Spinal cord (tissue), 10 donors: ENCODE measurements around the gene SUN1. TPM values are rescaled to one million over a fixed set of nuclear protein-coding genes. Genes with fewer than 3 reads are reported as not detected.
A peak's percentile ranks its signal among the peaks of the same experiment; 100 is the strongest.

Experiments
- DNase-seq, 6 donors: peaks; one replicate each; pipeline versions ENCODE4 v3.0.0 to v3.0.0-alpha.2; 2013 to 2015; ENCODE audit warnings: low spot score in 6 of 6, low read depth in 4 of 6
- H3K27ac ChIP-seq: one replicate; pipeline ENCODE4 v1.5.1; 2013; ENCODE audit warnings: low read depth, low read length, control low read depth
- H3K27me3 ChIP-seq: one replicate; pipeline ENCODE4 v1.6.1; 2013; ENCODE audit warnings: low read length; ENCODE audit not compliant: control insufficient read depth, insufficient read depth
- H3K36me3 ChIP-seq: one replicate; pipeline ENCODE4 v1.6.1; 2013; ENCODE audit warnings: low read length; ENCODE audit not compliant: control insufficient read depth, insufficient read depth
- H3K4me1 ChIP-seq: one replicate; pipeline ENCODE4 v1.6.1; 2013; ENCODE audit warnings: low read length; ENCODE audit not compliant: control insufficient read depth, insufficient read depth
- H3K4me3 ChIP-seq: one replicate; pipeline ENCODE4 v1.5.1; 2013; ENCODE audit warnings: low read depth, low read length, control low read depth
- H3K9me3 ChIP-seq: one replicate; pipeline ENCODE4 v1.6.1; 2013; ENCODE audit warnings: low read length; ENCODE audit not compliant: control insufficient read depth, insufficient read depth
- WGBS: methylation state at CpG from one replicate; pipeline ENCODE4 v1.1.5; 2013; ENCODE audit warnings: missing lambda C conversion rate; ENCODE audit not compliant: insufficient coverage; 5-methylcytosine and 5-hydroxymethylcytosine counted together
- polyA plus RNA-seq, 2 donors: library from polyadenylated mRNA; unstranded; fragments of 120-200 nt; gene quantifications; one replicate each; pipeline ENCODE4 v1.2.1, GENCODE V29; 2013; ENCODE audit not compliant: insufficient read length in 2 of 2
- total RNA-seq, 2 donors: library from RNA; depleted of rRNA in 1 of 2; stranded (reverse); fragments of 120-200 nt in 1 of 2; fragments of >200 nt in 1 of 2; gene quantifications; one replicate each; pipeline versions ENCODE4 v1.2.3 to v1.2.4, GENCODE V29; 2013 to 2014
- donor health status: healthy.

Gene SUN1
- total and polyA plus RNA-seq, 4 donors: 114 to 185 (median 170) TPM

GRCh38 chr7:899806-900205 lies 67.5 kb downstream of the SUN1 start:
- Histone ChIP-seq H3K4me3 (no peak overlapping the region), H3K4me1 (peaks cover 20% of the 10 kb centered on the region), H3K27me3 (no peaks in the 10 kb centered on the region), H3K27ac (no peak overlapping the region), H3K36me3 (peaks cover 85% of the 10 kb centered on the region), H3K9me3 (no peaks in the 10 kb centered on the region)
- WGBS: 94% methylated on average over 16 of the region's 16 CpGs
- no peak for DNase-seq

- 85% methylated on average over 25 of the region's 26 CpGs for WGBS
Measured at GRCh38 chr7:900331-901040, 68.2 kb downstream of the SUN1 start.

GRCh38 chr7:901041-901387 lies 68.7 kb downstream of the SUN1 start:
- no peak for DNase-seq
- 85% methylated on average over 8 of the region's 8 CpGs for WGBS
- H3K27ac ChIP-seq: peak overlapping the region; percentile 61

More at GRCh38 chr7:900331-901040, 68.2 kb downstream of the SUN1 start:
- no peak overlapping the region for H3K4me3 ChIP-seq
- H3K9me3 ChIP-seq: no peaks in the 10 kb centered on the region
- H3K36me3 ChIP-seq: peaks cover 81% of the 10 kb centered on the region
- H3K4me1 ChIP-seq: peaks cover 20% of the 10 kb centered on the region
- peaks cover 2% of the 10 kb centered on the region for H3K27me3 ChIP-seq
- peak overlapping the region; percentile 61 for H3K27ac ChIP-seq
- no peak for DNase-seq

GRCh38 chr7:901388-902154 lies 69.3 kb downstream of the SUN1 start:
- 14% methylated on average over 11 of the region's 24 CpGs for WGBS
- Histone ChIP-seq H3K36me3 (peaks cover 72% of the 10 kb centered on the region), H3K9me3 (no peaks in the 10 kb centered on the region), H3K4me3 (no peak overlapping the region), H3K4me1 (peaks cover 20% of the 10 kb centered on the region), H3K27ac (peak overlapping the region; percentile 61), H3K27me3 (peaks cover 2% of the 10 kb centered on the region)
- peak in 2 of 6 donors; percentile 18 to 71 for DNase-seq

More at GRCh38 chr7:901041-901387, 68.7 kb downstream of the SUN1 start:
- Histone ChIP-seq H3K9me3 (no peaks in the 10 kb centered on the region), H3K4me1 (peaks cover 20% of the 10 kb centered on the region), H3K27me3 (peaks cover 2% of the 10 kb centered on the region), H3K4me3 (no peak overlapping the region), H3K36me3 (peaks cover 76% of the 10 kb centered on the region)

- Histone ChIP-seq H3K9me3 (no peaks in the 10 kb centered on the region), H3K4me1 (peaks cover 16% of the 10 kb centered on the region), H3K4me3 (no peak overlapping the region), H3K36me3 (peaks cover 70% of the 10 kb centered on the region), H3K27me3 (peaks cover 8% of the 10 kb centered on the region), H3K27ac (no peak overlapping the region)
- no peak for DNase-seq
- WGBS: 86% methylated on average over 22 of the region's 22 CpGs
Measured at GRCh38 chr7:902996-903395, 70.7 kb downstream of the SUN1 start.

- no peak for DNase-seq
- Histone ChIP-seq H3K27ac (no peak overlapping the region), H3K9me3 (no peaks in the 10 kb centered on the region), H3K27me3 (peaks cover 12% of the 10 kb centered on the region), H3K36me3 (peaks cover 66% of the 10 kb centered on the region), H3K4me3 (no peak overlapping the region), H3K4me1 (peaks cover 22% of the 10 kb centered on the region)
- 88% methylated on average over 35 of the region's 37 CpGs for WGBS
Measured at GRCh38 chr7:903921-904755, 71.9 kb downstream of the SUN1 start.

- peaks cover 28% of the 10 kb centered on the region for H3K4me1 ChIP-seq
- H3K9me3 ChIP-seq: no peaks in the 10 kb centered on the region
- peaks cover 65% of the 10 kb centered on the region for H3K36me3 ChIP-seq
- H3K27me3 ChIP-seq: peaks cover 17% of the 10 kb centered on the region
- no peak overlapping the region for H3K27ac ChIP-seq
- no peak overlapping the region for H3K4me3 ChIP-seq
- DNase-seq: no peak
- 68% methylated on average over 17 of the region's 20 CpGs for WGBS
Measured at GRCh38 chr7:904847-905246, 72.6 kb downstream of the SUN1 start.

- no peak for DNase-seq
- WGBS: 55% methylated on average over 7 of the region's 10 CpGs
- Histone ChIP-seq H3K9me3 (no peaks in the 10 kb centered on the region), H3K36me3 (peaks cover 60% of the 10 kb centered on the region), H3K4me3 (no peak overlapping the region), H3K27me3 (peaks cover 21% of the 10 kb centered on the region), H3K27ac (no peak overlapping the region), H3K4me1 (peaks cover 33% of the 10 kb centered on the region)
Measured at GRCh38 chr7:906776-907157, 74.5 kb downstream of the SUN1 start.

- H3K27me3 ChIP-seq: peaks cover 21% of the 10 kb centered on the region
- WGBS: 75% methylated on average over 48 of the region's 49 CpGs
- H3K4me3 ChIP-seq: no peak overlapping the region
- H3K4me1 ChIP-seq: peaks cover 36% of the 10 kb centered on the region
- H3K27ac ChIP-seq: no peak overlapping the region
- no peak for DNase-seq
- peaks cover 66% of the 10 kb centered on the region for H3K36me3 ChIP-seq
- no peaks in the 10 kb centered on the region for H3K9me3 ChIP-seq
Measured at GRCh38 chr7:907158-907980, 75.1 kb downstream of the SUN1 start.
